AG09309 (cell line): ENCODE data around the gene GRIK4.
"Not testable (repeated sequence)": the region's sequence is repeated elsewhere in the genome, so short reads cannot be mapped to it uniquely, and the experiment has no call there.

Experiments
- DNase-seq: peaks from one replicate; pipeline ENCODE4 v3.0.0-alpha.2; 2010; ENCODE audit warnings: low read depth
- H3K4me3 ChIP-seq: 2 replicates; pipeline ENCODE4 v1.5.1; 2011; ENCODE audit warnings: mild to moderate bottlenecking, low read depth, low read length, moderate library complexity; ENCODE audit not compliant: control insufficient read depth
- TF ChIP-seq, protein P1 (sequence below): IDR thresholded peaks from 2 replicates; pipeline ENCODE4 v1.5.1; 2011; ENCODE audit warnings: mild to moderate bottlenecking, low read depth, low read length, inconsistent platforms; ENCODE audit not compliant: insufficient read depth, control insufficient read depth; ENCODE audit errors: missing control alignments

GRIK4 gene

GRCh38 chr11:120778685-120779490 lies 267.3 kb downstream of the GRIK4 start:
- no peak for DNase-seq
- TF ChIP-seq, protein P1, sequence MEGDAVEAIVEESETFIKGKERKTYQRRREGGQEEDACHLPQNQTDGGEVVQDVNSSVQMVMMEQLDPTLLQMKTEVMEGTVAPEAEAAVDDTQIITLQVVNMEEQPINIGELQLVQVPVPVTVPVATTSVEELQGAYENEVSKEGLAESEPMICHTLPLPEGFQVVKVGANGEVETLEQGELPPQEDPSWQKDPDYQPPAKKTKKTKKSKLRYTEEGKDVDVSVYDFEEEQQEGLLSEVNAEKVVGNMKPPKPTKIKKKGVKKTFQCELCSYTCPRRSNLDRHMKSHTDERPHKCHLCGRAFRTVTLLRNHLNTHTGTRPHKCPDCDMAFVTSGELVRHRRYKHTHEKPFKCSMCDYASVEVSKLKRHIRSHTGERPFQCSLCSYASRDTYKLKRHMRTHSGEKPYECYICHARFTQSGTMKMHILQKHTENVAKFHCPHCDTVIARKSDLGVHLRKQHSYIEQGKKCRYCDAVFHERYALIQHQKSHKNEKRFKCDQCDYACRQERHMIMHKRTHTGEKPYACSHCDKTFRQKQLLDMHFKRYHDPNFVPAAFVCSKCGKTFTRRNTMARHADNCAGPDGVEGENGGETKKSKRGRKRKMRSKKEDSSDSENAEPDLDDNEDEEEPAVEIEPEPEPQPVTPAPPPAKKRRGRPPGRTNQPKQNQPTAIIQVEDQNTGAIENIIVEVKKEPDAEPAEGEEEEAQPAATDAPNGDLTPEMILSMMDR: no peak
- H3K4me3 ChIP-seq: no peak overlapping the region

- TF ChIP-seq, protein P1: no peak
- DNase-seq: no peak
- no peak overlapping the region for H3K4me3 ChIP-seq
Observed at GRCh38 chr11:120780239-120780638, 268.7 kb downstream of the GRIK4 start.

DNA sequence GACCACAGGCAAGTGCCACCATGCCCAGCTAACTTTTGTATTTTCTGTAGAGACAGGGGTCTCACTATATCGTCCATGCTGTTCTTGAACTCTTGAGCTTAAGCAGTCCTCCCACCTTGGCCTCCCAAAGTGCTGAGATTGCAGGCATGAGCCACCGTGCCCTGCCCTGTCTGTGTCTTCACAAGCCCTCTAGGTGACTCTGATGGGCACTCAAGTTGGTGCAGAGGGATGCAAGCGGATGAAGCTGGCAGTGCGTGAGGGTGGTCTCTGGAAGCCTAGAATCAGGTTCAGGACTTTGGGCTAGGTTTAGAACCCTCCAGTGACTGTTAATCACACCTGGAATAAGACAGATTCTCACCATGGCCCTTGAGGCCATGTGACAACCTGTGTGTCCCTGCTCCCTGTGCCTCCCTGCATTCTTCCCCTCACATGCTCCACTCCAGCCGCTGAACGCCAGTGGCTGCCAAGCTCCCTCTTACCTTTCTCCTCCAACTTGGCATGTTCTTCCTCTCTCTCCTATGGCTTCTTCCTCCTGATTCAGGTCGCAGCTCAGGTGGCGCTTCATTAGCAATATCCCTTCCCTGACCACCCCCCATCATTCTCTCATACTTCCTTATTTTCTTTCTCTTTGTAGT lies 270.1 kb downstream of the GRIK4 start:
- H3K4me3 ChIP-seq: no peak overlapping the region
- DNase-seq: no peak
- TF ChIP-seq, protein P1: no peak

DNA sequence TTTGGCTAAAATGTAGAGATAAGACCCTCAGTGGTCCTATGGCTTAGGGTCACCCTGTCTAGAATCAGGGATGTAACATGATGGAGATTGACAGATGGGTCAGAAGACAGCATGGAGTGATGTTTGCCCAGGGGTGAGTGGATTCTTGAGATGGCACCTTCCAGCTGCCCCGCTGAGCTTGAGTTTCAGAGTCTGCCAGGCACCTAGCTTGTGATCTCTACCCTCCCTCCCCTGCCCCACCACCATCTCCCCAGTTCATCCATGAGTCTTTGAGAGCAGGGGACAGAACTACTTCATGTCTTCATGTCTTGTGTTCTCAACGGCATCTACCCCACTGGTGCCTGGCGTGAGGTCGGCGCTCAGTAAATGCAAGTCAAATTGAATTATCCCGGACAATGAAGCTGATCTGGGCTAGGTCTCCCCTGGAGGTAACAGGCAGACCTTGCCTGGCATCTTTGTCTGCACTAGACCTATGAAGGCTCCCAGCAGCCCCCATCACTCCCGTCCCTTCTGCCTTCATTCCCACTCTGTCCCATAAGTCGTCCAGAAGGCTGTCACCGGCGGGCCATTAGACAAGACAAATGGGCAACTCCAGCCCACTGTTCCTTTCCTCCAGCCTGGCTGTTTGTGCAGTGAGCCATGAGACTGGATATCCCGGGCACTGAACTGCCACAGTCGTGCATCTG lies 273.2 kb downstream of the GRIK4 start:
- no peak overlapping the region for H3K4me3 ChIP-seq
- TF ChIP-seq, protein P1: no peak
- no peak for DNase-seq

GRCh38 chr11:120785576-120785975 lies 274.0 kb downstream of the GRIK4 start:
- DNase-seq: no peak
- TF ChIP-seq, protein P1: no peak
- H3K4me3 ChIP-seq: no peak overlapping the region

DNA sequence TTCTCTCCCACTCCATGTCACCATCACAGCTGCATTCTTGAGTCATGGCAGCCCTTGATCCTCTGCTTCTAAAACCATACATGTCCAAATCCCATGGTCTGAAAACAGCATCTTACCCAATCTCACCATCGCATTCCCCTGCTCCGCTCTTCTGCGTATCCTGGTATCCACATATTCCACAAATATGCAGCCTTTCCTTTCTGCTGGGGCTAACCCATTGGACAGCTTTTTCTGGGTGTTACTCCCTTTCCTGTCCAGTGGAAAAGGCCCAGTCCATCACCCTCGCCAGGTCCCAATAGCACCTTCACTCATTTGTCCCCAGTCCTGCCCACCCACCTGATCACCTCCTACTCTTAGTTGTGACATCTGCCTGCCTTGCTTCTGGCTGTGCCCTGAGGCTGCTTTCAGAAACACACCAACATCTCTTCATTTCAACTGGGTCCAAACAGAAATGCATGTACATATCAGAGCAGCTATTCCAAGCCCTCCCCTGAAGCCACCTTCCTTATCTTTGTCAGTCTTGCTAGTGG lies 274.7 kb downstream of the GRIK4 start:
- TF ChIP-seq, protein P1: no peak
- H3K4me3 ChIP-seq: no peak overlapping the region
- no peak for DNase-seq

- H3K4me3 ChIP-seq, DNase-seq: not testable (repeated sequence)
Observed at GRCh38 chr11:120787224-120787623, 275.7 kb downstream of the GRIK4 start.
